Cardiac muscle cell (in vitro differentiated cells and primary cell): ENCODE results near the gene PPFIA4. TPM values are rescaled to one million over a fixed set of nuclear protein-coding genes. Genes with fewer than 3 reads are reported as not detected.

Source experiments
- DNase-seq, 2 donors: peaks; one replicate each; pipeline versions ENCODE4 v3.0.0 to v3.0.0-alpha.2; 2010 to 2017; ENCODE audit warnings: low read depth in 1 of 2, low spot score in 1 of 2
- H3K27ac ChIP-seq: fragments of 200-600 bp; sonication (generic); 2 replicates; pipeline ENCODE4 v1.5.1; 2016
- H3K27me3 ChIP-seq: fragments of 200-600 bp; sonication (generic); 2 replicates; pipeline ENCODE4 v1.6.0; 2016; ENCODE audit warnings: control low read depth
- H3K36me3 ChIP-seq: fragments of 200-600 bp; sonication (generic); 2 replicates; pipeline ENCODE4 v1.5.1; 2016; ENCODE audit warnings: control low read depth
- H3K4me1 ChIP-seq: fragments of 200-600 bp; sonication (generic); 2 replicates; pipeline ENCODE4 v1.8.1; 2017; ENCODE audit warnings: low read depth, mild to moderate bottlenecking, mixed run types
- H3K4me3 ChIP-seq: fragments of 200-600 bp; sonication (generic); 2 replicates; pipeline ENCODE4 v1.5.1; 2016; ENCODE audit warnings: mild to moderate bottlenecking
- H3K9me3 ChIP-seq: fragments of 200-600 bp; sonication (generic); 2 replicates; pipeline ENCODE4 v1.5.1; 2017; ENCODE audit warnings: low read depth, mild to moderate bottlenecking, control low read depth
- CTCF ChIP-seq: IDR thresholded peaks from 2 replicates; pipeline ENCODE4 v1.5.1; 2012; ENCODE audit warnings: low read depth, mild to moderate bottlenecking, low read length
- polyA plus RNA-seq: library from polyadenylated mRNA; unstranded; fragments of >200 nt; fragmentation: Nextera tagmentation; extraction: Ambion mirVana; gene quantifications from 2 replicates; pipeline ENCODE4 v1.2.1, GENCODE V29; 2016
- total RNA-seq: library from RNA; depleted of rRNA; stranded (reverse); fragments of >200 nt; gene quantifications from 2 replicates; pipeline ENCODE4 v1.2.3, GENCODE V29; 2016

The PPFIA4 gene
- total and polyA plus RNA-seq, 2 experiments from 2014 or later: 97.5 to 207 TPM

- Histone ChIP-seq H3K4me1 (peaks cover 27% of the 10 kb centered on the region), H3K27me3 (no peaks in the 10 kb centered on the region), H3K4me3 (no peak overlapping the region), H3K36me3 (peaks cover 46% of the 10 kb centered on the region), H3K9me3 (no peaks in the 10 kb centered on the region), H3K27ac (no peak overlapping the region)
- no peak for DNase-seq
- TF ChIP-seq CTCF: no peak
These were observed 40.7 kb downstream of the PPFIA4 start for GRCh38 chr1:203066965-203067364.

- H3K4me1 ChIP-seq: peaks cover 27% of the 10 kb centered on the region
- DNase-seq: peak; percentile 22 to 73
- H3K9me3 ChIP-seq: no peaks in the 10 kb centered on the region
- no peak for TF ChIP-seq CTCF
- peak overlapping the region; percentile 85 for H3K27ac ChIP-seq
- H3K27me3 ChIP-seq: peaks cover 2% of the 10 kb centered on the region
- H3K4me3 ChIP-seq: no peak overlapping the region
- H3K36me3 ChIP-seq: peaks cover 44% of the 10 kb centered on the region
These were observed 42.9 kb downstream of the PPFIA4 start for GRCh38 chr1:203069030-203069747.

GRCh38 chr1:203072002-203072602 is 45.8 kb downstream of the PPFIA4 start:
- no peak overlapping the region for H3K27ac ChIP-seq
- no peak overlapping the region for H3K4me3 ChIP-seq
- no peak for DNase-seq
- H3K36me3 ChIP-seq: peaks cover 41% of the 10 kb centered on the region
- H3K4me1 ChIP-seq: peaks cover 27% of the 10 kb centered on the region
- H3K27me3 ChIP-seq: peaks cover 17% of the 10 kb centered on the region
- H3K9me3 ChIP-seq: no peaks in the 10 kb centered on the region
- no peak for TF ChIP-seq CTCF

- TF ChIP-seq CTCF: no peak
- Histone ChIP-seq H3K27ac (no peak overlapping the region), H3K4me3 (no peak overlapping the region), H3K4me1 (peaks cover 25% of the 10 kb centered on the region), H3K27me3 (peaks cover 17% of the 10 kb centered on the region), H3K9me3 (no peaks in the 10 kb centered on the region), H3K36me3 (peaks cover 41% of the 10 kb centered on the region)
- no peak for DNase-seq
These were observed 46.6 kb downstream of the PPFIA4 start for GRCh38 chr1:203072911-203073310.

GRCh38 chr1:203073469-203073868 is 47.2 kb downstream of the PPFIA4 start:
- Histone ChIP-seq H3K4me1 (peaks cover 19% of the 10 kb centered on the region), H3K4me3 (no peak overlapping the region), H3K27ac (no peak overlapping the region), H3K27me3 (peaks cover 17% of the 10 kb centered on the region), H3K36me3 (peaks cover 41% of the 10 kb centered on the region), H3K9me3 (no peaks in the 10 kb centered on the region)
- DNase-seq: no peak
- TF ChIP-seq CTCF: no peak
